ENCODE data around the gene GPATCH8.
A peak's percentile ranks its signal among the peaks of the same experiment; 100 is the strongest.
"Not testable (repeated sequence)": the region's sequence is repeated elsewhere in the genome, so short reads cannot be mapped to it uniquely, and the experiment has no call there.

Gene GPATCH8

DNA sequence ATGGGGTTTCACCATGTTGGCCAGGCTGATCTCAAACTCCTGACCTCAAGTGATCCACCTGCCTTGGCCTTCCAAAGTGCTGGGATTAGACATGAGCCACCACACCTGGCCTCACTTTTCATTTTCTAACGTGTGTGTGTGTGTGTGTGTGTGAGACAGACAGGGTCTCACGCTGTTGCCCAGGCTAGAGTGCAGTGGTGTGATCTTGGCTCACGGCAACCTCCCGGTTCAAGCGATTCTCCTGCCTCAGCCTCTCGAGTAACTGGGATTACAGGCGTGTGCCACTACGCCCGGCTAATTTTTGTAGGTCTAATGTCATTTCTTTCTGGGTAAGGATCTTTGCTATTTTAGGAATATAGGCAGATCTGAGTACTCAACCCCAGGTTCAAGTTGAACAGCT lies 109.1 kb downstream of the GPATCH8 start:
- DNase-seq = not testable (repeated sequence)

DNA sequence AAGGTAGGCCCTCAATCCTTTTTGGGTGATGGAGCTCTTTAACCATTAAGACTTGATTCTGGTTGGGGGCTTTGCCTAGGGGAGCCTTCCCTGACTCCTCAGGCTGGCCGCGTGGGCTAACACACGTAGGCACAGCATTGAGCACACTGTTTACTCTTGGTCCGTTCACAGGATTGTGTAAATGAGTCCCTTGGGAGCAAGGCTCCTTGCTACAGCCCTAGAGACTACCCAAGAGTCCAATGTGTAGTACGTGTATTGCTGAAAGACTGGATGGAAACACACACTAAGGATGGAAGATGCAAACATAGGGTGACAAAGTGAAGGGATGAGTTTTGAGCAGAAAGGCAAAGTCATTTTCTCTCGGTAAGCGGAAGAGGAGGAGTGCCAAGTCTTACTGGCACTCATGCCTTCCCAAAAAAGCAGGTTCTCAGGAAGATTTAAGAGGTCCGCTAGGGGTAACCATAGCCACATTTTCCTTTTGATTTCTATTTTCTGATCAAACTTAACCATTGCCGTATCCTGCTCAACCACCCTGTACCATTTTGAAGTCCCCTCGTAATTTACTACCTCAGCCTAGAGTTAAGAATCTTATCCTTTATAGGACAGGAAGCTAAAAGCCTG lies 112.8 kb downstream of the GPATCH8 start:
- no peak for DNase-seq

DNA sequence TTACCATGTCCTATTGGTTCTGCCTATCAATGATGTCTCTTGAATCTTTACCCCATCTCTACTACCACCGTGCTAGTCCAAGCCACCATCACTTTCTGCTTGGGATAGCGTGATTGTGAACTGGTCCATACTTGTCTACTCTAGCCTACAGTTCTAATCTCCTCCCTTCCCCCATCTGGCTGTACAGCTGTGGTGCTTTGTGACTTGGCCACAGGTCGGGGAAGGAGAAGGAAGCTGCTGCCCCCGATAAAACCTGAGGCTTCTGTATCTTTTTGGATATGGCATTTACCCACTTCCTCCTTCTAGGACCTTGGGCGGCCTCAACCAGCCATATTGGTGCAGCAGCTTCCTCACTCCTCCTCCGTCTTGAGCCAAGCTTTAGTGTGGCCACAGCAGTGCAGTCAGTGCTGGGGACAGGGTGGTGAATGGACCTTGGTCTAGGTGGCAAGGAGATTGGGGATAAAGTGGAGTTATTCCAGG lies 113.4 kb downstream of the GPATCH8 start:
- DNase-seq = no peak

DNA sequence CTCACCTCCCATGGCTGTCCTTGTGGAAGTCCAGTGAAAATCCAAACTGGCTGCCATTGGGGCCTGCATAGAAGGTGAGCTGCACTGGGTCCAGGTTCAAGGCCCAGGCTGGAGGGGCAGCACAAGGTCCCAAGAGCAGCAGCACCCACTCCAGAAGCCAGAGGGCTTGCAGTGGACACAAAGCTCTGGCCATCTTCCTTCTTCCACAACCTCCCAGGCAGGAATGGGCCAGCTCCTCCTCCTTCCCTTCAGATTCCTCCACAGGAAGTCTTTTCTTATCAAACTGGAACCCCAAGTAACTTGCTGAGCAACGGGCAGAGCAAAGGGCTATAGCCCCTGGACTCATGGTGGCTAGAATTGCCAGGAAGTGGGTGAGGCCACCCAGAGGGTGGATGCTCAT lies 113.9 kb downstream of the GPATCH8 start, which contains the start of gene ITGA2B:
ITGA2B (minus strand) TSS at position 369 of the 400 bp plus-strand sequence; CDS start at position 193, 176 bp downstream.
- no peak for DNase-seq

DNA sequence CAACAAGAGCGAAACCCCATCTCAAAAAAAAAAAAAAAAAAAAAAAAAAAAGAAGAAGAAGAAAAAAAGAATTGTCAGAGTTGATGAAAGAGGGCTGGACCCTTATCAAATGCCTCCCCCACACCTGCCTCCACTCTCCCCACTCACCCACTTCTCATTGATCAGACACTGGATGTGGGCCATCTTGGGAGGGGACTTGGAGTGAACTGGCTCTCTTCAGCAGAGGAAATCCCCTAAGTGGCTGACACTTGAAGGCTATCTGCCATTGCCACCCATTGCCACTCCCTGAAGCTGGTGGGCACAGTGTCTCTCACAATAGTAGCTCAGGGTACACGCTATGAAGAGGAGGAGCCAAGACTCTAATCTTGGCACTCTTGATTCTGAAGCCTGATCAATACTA lies 115.4 kb downstream of the GPATCH8 start:
- DNase-seq = no peak

DNA sequence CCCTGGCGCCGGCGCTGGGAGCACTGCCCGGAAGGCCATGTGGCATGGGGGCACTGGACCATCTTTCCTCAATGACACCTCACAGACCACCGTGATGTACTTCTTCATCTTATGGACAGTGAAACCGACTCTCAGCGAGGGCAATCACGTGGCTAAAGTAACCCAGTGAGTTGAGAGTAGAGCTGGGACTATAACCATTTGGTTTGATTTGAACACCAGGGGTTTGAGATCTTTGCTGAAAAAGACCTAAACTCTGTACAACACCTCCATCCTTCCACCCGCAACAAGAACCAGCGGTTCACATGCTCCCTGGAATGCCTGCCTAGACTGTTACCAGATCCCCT lies 117.1 kb downstream of the GPATCH8 start:
- no peak for DNase-seq

DNA sequence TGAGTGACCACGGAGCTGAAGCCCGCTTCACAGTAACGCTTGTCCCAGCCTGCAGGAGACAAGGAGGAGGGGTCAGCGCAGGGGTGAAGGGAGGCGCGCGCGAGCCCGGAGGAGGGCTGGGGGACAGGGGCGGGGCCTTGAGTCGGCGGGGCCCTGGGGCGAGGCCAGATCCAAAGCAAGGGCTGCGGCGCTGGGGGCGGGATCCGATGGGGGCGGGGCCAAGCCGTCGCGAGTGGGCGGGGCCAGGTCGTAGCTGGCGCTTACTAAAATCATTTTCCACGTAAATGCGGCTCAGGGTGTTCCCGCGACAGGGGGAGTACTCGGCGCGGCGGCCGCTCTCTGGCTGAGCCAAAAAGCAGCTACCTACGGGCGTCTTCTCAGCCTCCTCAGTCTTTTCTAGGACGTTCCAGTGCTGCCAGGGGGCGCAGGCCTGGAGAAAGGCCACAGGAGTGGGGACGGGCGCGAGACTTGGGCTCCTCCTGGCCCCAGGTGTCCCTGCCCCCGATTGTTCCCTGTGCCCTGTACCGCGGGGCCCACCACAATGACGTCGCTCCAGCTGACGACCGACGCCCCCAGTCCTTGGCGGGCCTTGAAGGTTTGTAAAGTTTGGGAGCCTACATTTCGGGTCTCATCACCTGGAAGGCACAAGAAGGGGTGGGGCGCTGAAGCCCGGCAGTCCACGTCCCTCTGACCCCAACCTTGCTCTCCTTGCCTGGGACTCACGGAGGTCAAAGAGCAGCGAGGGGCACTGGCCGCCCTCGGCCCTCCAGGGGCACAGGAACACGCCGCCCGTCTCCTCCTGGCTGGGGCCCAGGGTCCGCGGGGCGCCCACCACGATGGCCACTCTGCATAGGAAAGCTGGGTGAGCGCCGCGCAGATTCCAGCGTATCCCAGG lies 117.7 kb downstream of the GPATCH8 start:
- peak; percentile 36 for DNase-seq

DNA sequence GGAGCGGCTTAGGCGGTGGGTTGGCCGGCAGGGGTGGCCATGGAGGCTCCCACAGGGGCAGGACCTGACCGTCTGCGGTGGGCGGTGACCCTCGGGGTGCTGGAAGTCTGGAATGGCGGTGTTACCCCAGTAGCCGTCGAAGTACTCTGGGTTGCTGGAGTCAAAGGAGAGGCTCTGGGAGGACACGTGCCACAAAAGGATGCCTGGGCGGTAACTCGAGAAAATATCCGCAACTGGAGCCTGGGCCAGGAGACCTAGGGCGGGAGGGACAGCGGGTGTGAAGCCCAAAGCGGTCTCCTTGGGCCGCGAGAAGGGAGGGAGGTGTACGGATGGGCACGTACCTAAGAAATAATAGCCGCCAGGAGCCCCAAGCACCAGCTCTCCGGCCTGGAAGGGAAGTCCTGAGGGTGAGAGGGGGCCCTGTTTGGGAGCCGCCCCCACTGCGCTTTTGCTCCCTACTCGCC lies 118.4 kb downstream of the GPATCH8 start:
- DNase-seq = no peak

DNA sequence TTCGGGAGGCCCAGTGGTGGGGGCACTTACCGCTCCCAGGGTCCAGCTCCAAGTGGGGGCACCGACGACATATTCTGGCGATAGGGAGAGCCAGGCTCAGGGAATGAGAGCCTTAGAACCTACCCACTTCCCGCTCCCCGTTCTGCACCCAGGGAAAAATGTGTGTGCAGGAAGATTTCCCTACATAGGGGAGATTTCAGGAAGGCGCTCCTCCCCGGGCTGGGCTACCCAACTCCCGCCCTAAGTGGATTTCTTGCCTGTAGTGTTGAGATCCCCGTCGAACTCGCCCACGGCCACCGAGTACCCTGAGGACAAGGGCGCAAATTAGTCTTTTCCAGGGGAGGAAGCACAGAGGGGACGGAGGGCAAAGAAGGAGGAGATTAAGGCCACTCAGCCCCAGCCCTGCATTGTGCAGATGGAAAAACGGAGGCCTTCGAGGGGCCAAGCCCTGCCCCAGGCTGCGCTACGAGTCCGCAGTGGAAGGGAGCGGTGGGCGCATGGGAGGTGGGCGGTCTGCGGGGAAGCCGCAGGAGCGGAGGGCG lies 118.9 kb downstream of the GPATCH8 start:
- no peak for DNase-seq

DNA sequence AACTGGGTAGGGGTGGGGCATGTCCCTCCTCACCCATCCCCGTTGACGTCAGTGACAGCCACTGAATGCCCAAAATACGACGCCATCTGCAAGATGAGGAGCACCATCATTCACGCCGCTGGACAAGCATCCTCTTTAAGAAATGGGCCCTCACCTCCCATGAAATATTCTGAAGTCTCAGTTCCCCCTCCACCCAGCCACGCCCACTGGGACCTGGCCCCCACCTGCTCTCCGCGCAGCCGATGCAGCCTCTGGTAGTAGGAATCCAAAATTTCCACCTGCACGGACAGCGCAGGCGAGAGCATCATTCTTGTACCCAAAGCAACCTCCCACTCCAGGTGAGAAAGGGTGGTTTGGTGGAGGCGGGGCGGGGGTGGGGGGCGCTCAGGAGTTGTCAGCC lies 119.3 kb downstream of the GPATCH8 start:
- no peak for DNase-seq

DNA sequence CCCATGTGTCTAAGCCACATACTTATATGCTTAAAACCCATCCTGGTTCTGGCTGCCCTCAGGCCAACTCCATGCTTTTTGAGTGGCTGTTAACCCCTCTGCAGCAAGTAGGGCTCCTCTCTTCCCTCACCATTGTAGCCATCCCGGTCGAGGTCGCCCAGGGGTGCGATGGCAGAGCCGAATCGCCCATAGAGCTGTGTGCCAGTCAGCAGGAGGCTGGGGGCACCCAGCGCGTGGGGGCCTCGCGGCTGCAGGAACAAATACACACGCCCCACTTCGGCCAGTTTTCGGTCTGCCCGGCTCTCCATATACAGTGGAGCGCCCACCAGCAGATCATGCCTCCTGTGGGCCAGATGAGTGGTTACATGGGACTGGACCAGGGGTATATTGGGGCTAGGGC lies 119.8 kb downstream of the GPATCH8 start:
- DNase-seq = no peak

DNA sequence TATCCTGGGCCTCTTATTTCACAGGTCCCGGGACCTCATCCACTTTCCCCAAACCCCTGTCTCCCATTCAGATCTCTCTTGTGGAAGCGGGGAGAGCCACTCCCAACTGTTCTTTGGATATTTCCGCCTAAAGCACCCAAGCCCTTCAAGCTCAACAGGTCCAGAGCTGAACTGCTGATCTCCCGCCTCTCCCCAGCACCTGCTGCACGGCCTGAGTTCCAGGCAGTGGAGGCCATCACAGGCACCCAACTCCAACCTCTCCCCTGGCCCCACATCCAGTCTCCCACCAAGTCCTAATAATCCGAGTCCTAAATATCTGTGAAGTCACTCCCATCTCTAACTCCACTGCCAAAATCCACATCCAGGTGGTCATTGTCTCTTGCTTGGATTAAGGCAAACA lies 120.3 kb downstream of the GPATCH8 start:
- DNase-seq = no peak

DNA sequence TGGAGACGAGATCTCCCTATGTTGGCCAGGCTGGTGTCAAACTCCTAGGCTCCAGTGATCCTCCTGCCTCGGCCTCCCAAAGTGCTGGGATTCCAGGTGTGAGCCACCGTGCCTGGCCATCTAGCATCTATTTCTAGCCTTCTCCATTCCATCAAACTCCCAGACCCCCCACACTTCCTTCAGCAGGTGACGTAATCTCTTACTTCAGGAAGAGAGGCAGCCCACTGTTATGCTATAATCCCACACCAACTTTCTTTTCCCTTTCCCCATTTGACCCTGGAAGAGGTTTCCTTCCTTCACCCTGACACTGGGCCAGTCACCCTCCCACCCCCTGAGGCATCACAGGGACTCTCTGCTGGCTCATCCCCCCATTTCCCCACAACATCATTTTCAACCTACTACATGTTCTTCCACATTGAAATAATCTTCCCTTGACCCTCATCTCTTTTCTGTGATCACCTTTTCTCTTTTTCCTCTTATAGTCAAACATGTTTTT lies 121.3 kb downstream of the GPATCH8 start:
- DNase-seq = no peak

DNA sequence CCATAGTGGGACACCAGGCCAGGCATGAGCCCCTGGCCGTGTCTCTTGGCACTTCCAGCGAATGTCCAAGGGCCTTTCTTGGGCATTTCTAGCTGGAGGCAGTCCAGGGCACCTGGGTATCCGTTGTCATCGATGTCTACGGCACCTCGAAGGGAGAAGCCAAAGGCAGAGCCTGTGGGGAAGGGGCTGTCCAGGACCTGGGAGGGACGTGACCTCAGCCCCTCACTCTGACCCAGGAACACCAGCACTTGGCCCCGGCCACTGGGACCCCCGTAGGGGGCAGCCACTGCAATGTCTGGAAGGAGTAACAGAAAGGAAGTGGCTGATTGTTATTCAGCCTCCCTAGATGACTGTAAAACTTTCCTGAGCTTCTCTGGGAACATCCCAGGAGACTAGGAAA lies 122.4 kb downstream of the GPATCH8 start:
- no peak for DNase-seq

DNA sequence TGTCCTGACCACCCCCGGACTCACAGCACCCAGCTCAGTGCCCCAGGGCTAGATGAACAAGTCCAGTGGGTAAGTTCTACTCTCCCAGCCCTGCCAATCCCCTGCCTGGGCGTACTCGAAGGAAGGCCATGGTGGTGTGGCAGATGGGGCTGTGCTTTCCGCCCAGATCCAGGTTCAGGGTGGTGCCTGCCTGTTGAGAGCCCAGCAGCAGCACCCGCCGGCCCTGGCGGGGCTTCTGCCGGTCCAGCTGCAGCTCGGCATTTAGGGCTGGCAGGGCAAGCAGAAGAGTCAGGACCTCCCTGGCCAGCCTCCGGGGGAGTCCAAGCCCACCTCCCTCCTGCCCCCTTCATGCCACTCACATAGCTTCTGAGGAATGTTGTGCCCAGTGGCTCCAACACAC lies 123.3 kb downstream of the GPATCH8 start:
- no peak for DNase-seq

DNA sequence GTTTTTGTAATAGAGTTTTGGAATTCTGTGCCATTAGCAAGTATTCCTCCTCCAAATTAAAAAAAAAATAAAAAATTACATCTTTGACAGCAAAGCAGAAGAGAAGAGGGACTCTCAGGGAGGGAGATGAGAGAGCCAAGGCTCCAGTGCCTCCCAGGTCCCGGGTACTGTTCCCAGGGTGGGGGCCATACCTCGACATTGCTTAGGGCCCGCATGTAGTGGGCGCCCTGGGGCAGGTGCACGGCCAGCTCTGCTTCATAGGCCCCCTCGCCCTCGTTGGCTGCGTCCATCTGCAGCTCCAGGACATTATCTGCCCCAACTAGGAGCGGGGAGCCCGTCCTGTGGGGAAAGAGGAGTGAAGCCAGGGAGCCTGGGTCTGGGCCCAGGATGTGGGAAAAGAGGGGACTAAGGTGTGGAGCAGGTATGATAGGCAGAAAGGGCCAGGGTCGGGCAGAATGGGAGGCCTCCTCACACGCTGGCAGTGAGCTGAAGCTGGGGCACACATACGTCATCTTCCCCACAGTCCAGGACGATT lies 125.0 kb downstream of the GPATCH8 start:
- DNase-seq = no peak

DNA sequence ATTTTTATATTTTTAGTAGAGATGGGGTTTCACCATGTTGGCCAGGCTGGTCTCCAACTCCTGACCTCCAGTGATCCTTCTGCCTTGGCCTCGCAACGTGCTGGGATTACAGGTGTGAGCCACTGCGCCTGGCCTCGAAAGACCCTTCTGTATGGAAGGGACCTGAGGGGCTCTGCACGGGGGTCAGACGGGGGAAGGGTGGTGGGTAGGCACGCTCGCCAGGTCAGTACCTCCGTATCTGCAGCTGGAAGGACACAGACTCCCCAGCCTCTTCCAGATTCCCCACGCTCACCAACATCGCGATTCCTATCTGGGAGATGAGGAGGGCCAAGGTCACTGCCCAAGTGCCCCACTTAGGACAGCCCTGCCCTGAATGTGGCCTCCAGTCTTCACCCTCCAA lies 126.4 kb downstream of the GPATCH8 start:
- DNase-seq = no peak

DNA sequence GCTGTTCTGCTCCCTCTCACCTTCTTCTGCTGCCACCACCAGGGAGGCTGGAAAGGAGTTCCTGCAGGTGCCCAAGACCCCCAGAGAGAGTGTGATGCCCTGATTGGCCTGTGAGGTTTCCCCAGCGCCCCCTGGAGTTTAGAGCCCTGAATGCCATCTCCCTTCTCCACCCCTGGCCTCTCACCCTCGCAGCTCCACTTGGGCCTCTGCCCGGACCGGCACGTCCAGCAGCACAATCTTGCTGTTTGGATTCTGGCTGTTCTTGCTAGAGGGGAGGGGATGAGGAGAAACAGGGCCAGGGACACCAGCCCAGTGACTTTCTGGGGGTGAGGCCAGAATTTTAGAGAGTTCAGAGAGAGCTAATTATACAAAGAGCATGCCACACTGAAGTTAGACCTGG lies 127.1 kb downstream of the GPATCH8 start:
- DNase-seq = no peak

DNA sequence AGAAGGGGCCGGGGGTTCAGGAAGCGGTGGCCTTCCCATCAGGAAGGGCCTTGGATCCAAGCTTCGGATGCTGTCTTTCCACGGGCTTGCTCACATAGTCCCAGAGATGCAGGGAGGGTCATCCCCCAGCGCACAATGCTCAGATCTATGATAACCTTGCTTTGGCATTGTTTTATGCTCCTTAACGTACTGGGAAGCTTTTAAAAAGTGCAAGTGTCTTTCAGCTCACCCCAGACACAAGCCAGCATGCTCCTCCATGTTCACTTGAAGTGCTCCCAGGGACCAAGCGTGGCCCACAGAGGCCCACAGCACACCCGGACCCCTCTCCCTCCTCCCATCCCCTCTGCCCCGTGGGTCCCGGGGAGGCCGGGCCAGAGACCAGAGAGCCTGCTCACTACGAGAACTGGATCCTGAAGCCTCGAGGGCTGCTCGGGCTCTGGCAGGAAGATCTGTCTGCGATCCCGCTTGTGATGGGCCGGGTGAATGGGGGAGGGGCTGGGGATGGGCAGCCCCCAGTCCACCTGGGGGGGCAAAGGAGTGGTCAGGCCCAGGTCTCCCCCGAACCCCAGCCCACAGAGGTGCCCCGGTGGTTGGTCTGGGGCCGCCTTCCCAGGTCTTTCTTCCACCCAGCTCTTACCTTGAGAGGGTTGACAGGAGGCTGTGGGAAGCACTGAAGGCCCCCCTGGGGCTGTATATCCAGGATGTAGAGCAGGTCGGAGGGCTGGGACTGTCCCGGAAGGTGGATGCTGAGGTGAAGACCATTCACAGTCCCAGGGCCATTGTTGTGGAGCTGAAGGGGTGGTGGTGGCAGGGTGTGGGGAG lies 127.8 kb downstream of the GPATCH8 start:
- DNase-seq = no peak

DNA sequence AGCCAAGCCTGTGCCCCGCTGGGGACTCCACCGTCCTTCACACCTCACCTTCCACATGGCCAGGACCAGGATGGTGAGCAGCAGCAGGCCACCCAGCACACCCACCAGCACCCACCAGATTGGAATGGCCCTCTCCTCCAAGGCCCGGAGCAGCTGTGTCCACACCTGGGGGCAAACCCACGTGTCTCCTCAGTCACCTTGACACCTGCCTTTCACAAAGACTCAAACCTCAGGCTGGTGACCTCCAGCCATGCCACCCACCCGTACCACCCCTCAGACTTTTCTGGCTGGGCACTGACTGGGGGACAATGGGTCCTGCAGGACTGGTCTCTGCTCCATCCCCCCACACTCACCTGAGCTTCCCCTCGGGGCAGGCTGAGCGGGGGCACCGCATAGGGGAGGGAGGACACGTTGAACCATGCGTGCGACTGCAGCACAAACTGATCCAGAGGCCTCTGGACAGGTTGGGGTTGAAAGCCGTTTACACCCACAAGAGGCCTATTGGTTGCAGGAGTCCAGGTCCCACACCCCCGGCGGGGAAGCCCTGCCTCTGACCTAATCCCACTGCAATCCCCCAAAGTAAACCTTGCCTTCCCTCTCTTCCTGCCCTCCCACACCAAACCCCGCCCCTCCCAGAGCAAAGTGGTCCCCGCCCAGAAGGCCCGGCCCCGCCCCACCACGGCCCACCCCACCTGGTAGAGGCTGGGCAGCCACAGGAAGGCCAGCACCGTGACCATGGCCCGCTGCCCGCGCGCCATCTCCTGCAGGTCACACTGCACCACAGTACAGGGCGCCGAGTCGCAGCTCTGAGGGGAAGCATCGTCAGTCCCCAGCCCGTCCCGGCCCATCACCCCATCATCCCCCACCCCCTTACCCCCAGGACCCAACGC lies 128.7 kb downstream of the GPATCH8 start:
- DNase-seq = no peak

DNA sequence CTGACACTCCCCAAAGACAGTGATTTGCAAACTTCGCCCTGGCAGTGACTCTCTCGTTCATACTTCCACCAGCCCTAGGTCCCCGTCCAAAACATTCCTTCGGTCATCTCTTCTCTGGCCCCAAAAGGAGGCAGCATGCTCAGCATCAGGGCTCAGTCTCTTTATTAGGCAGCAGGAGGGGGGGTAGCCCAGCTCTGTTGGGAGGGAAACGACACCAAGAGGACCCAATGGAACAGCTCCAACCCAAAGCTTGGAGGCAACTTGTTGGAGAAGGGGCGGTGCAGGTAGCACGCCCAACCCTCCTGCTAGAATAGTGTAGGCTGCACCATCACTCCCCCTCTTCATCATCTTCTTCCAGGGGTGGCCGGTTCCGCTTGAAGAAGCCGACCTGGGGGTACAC lies 131.2 kb downstream of the GPATCH8 start:
- no peak for DNase-seq
